ENCODE data around the gene OCA2.

The OCA2 gene

DNA sequence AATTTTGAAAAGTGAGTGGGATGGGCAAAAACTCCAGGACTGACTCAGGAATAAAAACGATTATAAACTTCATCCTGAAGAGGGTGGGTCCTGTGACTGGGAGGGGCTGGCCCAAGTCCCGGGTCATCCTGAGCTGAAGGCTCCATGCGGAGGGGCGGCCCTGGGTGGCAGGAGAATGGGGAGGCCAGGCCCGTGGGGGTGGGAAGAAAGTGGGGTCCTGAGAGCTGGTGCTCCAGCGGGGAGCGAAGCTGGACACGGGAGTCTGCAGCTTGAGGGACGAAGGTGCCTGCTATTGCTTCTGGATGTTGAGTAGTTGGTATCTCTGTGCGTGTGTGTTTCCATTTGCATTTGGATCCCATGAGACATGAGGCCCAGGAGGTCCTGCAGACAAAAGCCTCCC, 4.7 kb upstream of the OCA2 start:
- no peak for DNase-seq

DNA sequence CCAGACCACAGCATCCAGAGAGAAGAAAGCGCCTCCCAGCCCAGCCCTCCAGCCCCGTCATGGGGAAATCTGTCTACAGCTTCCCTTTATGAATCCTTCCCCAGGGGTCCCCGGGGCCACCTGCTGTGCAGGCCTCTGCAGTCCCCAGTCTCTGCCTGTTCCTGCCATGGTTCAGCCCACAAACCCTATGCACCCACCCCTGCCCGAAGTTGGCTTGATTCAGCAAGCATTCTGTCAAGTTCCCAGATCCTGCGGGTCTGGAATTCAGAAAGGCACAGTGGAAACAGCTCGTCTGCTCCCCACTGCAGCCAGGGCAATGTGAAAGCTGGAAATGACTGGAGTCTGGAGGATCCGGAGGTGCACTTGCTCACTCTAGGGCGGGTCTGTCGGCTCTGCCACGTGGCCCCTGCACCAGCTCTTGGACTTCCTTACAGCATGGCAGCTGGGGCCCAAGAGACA, 2.9 kb upstream of the OCA2 start:
- DNase-seq: no peak

DNA sequence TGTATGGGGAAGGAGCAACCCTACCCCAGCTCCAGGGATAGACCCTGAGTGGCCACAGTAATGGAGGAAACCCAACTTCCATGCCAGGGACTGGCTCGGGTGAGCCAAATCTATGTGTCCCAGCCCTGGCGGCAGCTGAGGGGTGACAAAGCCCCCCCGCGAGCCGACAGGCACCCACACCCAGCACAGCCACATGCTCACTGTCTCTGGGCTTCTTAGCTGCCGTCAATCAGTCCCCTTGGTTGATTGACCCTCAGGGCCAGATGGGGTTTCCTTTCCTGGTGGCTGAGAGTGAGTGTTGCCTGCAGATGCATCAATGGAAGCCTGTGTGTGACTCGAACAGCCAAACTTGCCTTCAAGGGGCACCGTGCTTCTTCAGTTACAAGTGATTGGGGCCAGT, 2.1 kb upstream of the OCA2 start:
- DNase-seq: no peak

DNA sequence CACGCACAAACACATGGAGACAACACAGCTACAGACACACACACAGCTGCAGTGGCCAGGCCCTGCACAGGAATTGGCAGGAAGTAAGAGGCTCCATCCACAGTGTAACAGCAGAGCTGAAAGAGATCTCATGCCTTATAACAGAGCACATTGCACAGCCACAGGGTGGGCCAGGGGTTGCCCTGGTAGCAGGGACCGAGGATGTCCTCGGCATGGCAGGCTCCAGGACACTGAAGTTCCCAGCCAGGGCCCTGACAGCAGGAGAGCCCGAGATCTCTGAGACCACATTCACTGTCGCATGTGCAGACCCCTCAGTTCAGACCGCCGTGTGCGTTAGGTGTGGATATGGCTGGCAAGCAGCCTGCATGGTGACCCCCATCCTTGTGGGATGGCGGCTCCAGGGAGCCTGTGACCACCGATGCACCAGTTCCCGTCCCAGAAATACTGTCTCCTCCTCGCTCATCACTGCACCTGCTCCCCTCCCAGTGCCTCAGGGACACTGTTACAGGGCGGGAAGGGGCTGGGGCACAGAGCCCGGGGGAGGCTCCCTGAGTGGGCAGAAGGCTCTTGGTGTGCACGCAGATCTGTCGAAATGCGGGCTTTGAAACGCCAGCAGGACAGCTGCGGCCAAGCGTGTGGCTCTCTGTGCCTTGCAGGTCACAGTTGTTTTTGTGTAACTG, 1.5 kb upstream of the OCA2 start:
- DNase-seq: no peak

DNA sequence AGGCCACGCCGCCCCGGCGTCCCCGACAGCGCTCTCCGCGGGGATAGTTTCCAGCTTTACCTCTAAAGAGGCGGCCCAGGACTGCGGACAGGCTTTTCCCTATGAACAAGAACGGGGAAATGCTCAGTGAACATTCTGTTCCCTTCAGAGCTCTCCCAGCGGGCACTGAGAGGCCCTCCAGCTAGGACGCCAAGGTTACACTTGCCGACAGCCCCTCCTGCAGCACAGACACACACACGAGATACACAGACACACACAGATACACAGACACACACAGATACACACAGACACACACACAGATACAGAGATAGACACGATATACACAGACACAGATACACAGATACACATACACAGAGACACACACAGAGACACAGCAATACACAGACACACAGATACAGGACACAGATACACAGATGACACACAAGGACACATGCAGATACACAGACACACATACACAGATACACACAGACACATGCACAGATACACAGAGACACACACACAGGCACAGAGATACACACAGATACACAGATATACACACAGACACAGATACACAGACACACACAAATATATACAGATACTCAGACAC, 533 bp upstream of the OCA2 start:
- no peak for DNase-seq

DNA sequence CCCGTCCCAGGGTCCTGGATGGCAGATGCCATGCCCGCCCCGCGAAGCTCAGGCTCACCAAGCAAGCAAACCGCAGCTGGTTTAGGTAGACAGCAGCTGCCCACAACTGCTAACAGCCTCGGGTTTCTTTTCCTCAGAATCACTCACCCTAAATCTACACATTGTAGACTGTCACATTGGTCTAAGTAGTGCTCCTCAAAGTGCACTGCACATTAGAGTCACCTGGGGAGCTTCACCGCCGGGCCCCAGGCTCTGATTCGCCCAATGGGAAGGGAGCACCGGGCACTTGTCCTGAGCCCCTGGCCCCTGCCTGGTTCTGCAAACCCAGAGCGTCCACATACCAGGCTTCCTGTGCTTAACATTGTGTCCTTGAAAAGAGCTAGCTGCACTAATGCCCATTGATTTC, 752 bp downstream of the OCA2 start:
- DNase-seq: no peak

DNA sequence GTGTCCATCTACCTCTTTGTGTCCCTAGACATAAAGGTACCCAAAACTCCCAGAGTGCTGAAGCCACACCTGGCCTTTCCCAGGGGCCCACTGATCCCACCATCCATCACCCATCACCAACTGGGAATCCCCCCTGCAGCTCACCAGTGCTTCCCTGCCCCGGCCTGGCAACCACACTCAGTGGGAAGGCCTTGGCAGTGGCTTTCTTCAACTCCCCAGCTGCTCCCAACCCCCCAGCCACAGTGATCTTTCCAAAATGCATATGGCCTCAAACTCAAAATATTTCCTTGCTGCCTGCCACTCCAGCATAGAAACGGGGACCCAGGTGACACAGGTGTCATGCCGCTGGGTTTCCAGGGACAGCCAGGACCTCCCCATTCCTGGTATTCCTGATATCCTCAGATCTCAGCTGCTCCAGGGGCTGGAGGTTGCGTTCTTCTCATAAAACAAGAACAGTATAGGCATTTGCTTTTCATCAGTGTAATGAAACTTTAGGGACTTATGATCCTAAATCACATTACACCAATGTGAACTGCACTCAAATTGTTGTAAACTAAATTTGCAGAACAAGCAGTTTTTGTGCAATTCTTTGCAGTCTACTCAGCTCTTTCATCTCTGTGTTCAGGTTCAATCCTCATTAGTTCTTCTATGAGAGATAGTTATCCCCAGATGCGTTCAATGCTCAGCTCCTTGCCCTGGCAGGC, 1.3 kb downstream of the OCA2 start:
- no peak for DNase-seq

DNA sequence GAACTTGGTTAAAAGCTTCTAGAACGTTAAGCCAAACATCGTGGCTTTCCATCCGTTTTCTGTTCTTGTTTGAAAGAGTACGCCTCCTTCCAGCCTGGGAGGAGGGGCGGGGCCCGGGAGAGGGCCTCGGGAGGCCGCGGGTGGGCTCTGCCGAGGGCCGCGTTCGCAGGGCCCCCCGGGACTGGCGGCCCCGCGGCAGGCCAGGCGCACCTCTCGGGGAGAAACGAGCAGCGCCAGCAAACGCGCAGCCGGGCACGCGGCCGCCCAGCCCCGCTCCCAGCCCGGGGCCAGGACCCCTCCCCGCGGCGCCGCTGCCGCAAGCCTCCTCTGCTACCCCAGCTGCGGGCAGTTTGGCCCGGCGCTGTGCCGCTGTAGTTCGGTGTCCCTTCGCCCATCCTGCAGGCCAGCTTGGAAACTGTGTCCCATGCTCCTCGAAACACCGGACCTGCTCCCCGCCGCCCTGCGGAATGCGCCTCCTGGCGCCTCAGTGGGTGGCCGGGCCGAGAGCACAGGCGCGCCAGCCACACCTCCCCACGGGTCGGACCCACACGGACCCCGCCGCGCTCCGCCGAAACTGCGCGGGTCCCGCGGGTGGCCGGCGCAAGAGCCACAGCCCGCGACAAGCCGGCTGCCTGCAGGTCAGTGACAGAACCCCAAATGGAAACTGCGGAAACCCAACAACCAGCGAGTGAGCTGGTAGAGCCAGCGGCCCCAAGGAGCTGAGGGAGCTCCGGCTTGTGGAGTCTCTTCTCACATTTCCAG, 2.3 kb downstream of the OCA2 start:
- no peak for DNase-seq

DNA sequence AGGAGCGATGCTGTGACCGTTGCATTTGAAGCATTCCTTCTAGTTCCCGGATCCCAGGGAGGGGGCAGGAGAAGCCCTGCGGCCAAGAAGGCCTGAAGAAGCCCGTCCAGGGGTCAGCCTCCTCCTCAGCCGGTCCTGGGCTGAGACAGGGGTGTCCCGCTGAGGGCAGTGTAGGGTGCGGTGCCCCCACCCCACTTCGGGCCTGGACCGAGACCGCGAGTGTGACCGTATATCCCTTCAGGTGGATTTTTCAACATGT, 2.8 kb downstream of the OCA2 start:
- no peak for DNase-seq

DNA sequence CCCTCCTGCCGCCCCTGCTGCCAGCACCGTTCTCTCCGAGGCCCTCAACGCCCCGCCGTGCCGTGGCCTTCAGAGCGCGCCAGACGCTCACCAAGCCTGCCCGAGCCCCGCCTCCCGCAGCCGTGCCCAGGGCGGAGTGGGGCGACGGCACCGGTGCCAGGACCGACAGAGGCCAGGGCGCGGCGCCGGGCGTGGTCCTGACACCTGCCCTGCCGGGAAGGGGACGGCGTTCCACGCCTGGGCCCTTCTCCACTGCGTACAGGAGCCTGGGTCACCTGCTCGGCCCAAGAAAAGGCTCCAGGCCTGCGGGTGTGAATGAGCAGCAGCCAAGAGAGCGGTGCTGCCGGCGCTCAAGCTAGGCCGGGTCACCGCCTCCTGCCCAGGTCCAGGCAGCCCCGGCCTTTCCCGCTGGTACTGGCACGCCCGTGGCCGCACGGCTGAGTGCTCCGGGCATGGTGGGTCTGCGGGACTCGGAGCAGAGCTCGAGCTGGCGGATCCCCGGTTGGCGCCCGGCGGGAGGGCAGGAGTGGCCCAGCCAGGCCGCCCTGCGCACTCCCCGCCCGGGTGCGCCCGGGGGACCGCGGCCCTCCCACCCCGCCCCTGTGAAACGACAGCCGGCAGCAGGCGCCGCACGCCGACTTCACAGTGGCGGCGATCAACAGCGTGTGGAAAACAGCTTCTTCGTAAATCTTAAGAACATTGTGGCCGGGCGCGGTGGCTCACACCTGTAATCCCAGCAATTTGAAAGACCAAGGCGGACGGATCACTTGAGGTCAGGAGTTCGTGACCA, 4.2 kb downstream of the OCA2 start:
- DNase-seq: no peak

DNA sequence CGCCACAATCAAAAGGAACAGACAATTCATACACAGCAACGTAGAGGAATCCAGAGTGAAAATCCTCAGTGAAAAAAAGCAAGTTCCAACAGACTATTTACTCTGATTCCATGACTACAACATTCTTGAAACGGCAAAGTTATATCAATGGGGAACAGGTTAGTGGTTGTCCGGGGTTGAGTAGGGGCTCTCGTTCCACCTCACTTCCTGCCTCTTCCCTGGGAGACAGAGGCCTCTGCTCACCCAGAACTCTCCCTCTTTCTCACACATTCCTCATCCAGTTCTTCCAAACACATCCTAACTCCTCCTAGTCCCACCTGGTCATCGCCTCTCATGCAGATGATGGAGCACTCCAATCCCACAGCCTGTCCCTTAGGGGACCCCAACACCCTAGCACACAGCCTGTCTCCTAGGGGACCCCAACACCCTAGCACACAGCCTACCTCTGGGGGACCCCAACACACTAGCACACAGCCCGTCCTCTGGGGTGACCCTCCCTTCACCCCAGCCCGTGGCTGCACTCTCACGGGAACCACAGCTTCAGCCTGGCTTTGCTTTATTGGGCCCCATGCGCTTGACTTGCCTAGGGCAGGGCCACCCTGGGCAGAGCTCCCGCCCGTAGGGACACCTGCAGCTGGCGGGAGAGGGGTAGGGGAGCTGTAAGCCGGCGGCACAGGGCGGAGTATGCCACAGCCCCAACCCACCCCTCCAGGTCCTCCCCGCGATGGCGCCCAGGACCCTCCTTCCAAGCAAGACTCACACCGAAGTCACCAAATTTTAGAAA, 5.2 kb downstream of the OCA2 start:
- DNase-seq: no peak

DNA sequence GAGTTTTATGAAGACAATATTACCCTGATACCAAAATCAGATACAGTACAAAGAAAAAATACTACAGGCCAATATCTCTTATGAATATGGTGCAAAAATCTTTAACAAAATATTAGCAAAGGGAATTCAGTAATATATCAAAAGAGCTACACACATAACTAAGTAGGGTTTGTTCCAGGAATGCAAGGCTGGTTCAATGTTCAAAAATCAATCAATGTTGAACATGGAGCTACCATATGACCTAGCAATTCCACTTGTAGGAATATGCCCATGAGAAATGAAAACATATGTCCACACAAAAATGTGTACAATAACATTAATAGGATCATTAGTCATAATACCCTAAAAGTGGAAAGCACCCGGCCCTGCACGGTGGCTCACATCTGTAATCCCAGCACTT, 7.8 kb downstream of the OCA2 start:
- DNase-seq: no peak

DNA sequence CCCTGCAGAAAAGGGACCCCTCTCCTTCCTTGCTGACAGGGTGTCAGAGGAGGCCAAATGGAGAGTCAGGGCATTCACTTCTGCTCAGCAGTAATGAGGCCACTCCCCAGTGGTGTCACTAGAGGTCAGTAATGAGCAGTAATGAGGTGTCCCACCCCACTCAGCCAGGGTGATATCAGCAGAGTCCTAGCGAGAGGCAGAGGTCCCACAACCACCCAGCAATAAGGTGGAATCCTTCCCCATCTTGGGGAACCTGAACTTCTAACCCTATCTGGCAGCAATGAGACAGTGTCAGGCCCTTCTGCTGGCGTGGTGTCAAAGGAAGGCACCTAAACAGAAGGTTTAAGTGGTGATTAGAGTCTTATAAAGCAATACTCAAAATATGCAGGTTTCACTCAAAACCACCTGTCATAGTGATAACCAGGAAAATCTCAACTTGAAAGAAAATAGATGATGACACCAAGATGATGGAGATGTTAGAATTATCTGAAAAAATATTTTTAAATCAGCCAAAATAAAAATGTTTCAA, 12.9 kb downstream of the OCA2 start:
- DNase-seq: peak; percentile 61

DNA sequence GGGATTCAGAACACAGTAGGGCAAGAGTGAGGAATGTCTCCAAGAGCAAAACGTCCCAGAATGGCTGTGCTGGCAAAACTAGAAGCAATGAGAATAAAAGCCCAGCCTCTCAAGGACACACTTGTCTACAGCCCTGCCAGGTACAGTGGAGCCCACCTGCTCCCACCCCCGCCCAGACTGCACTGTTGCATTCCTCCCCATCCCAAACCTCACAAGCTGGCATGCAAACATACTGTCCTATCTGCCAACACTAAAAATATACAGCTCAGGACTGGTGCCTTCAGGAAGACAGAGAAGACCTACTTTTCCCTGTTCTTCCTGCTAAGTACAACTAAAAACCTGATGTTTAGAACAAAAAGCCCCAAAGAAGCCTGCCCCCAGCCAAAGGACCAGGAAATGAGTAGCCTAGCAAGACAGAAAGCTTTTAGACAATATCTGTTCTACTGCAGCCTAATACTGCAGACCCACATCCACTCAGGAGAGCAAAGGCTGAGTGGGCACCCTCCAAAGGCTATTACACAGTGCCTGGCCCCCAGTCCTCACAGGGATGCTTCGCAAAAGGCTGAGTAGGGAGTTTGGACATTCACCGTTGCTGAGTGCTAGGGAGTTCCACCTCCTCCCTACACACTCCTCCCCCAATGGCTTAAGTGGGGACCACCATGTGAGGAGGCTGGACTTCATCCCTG, 13.5 kb downstream of the OCA2 start:
- no peak for DNase-seq

DNA sequence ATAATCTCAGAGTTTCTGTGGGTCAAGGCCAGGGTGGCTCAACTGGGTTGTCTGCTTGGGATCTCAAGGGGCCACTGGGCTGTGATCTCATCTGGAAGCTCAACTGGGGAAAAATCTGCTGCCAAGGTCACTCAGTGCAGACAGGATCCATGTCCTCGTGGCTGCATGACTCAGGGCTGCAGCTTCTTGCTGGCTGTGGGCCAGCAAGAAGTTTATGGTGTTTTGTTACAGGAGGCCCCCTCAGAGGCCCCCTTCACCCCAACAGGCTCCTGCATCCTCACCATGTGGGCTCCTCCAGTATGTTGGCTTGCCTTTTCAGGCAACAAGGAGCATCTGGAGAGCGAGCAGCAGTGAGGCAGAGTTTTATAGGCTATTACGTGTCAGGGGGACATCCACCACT, 14.6 kb downstream of the OCA2 start:
- no peak for DNase-seq

DNA sequence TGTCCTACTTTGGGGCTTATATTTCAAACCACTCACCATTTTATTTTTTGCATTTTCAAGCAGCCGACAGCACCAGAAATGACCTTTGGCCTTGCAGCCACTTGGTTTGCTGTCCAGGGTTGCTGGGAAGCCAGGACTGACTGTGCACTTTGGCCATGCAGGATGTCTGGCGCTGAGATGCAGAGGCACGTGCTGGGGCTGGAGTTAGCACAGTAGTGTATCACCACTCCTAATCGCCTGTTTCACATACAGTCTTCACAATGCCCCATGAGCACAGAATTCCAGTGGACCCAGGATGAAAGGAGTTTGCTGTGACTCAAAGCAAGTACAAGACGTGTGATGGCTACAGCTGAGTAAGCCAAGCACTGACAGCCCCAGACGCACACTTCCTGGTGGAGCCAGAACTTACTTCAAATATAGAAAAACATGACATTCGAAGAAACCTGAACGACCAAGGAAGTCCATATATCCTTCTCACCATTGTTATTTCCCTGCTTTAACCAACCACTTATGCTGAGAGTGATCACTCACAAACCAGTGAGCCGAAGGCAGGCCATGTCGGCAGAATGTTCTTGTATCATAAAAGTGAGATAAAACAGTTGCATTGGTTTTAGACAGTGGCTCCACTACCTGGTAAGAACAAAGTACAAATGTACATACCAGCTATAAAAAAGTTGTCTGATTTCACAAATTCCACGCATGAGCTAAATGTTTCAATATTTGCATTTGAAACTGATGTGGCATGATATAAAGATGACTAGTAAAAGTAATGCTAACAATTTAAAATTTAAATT, 16.0 kb downstream of the OCA2 start:
- DNase-seq: no peak

DNA sequence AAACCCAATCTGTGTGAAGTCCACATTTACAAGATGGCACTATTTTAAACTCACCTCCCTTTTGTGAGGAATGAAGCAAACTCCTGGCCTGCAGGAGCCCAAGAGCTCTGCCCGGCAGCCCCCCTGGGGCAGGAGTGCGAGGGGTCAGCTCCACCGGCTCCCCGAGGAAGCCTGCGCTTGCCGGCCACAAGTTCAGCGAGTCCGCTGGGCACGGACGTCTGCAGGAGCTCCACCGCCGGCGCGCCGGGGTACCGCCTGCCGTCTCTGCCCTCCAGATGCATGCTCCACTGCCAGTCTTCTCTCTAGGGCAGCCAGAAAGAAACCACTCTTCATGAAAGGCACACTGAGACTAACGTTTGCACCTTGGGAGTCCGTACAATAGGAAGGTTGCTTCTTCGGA, 17.5 kb downstream of the OCA2 start:
- DNase-seq: no peak

DNA sequence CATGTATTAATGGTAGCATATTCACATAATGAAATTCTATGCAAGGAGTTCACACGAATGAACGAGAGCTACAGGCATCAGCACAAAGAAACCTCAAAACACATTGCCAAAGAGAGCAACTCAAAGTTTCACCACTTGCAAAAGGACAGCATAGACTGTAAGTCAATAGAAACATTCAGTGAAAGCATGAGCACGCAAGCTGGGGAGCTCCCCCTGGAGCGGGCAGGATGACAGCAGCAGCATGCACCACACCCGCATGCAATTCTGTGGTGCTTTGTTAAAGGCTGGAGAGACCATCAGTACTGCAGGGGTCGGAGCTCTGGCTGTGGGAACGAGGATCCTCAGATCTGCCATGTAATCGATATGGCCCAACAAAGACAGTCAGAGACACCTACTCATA, 18.7 kb downstream of the OCA2 start:
- DNase-seq: peak; percentile 21

DNA sequence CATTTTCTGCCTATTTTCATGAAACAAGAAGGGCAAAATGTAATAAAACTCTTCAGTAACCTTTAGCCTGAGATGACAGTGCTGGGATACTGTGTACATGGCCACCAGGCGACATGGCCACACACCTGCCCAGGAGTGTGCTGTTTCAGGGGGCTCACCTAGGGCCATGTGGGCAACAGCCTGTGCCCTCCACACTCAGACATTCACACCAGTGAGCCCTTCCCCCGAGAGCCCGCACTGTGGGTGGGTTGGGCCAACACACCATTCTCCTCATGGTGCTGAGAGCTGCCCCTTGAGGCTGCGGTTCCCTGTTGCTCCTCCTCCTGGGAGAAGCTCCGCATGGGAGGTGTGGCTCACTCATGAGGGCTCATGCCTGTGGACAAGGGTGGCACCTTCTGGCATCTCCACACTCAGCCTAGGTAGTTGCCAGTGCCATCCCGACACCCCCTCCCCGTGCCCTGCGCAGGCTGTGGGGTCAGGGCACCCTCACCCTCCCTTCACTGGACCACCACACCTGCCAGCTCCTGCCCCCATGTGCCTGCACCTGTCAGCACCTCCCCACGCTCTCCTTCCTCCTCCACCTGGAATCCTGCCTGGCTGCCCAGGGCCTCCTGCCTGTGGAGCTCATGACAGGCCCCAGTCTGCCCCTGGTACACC, 19.7 kb downstream of the OCA2 start:
- DNase-seq: no peak

Data from fibroblast of skin of scalp (primary cell).